BJ (cell line): ENCODE data around the gene NT5DC3. TPM values are rescaled to one million over a fixed set of nuclear protein-coding genes. Genes with fewer than 3 reads are reported as not detected.

Experiments used
- CTCF ChIA-PET: fragments of 350-600 bp; formaldehyde crosslinking; extraction: SDS; loops from one replicate; lab custom pipeline; 2021; ENCODE audit warnings: antibody characterized with exemption, inconsistent platforms; lab: Yijun Ruan, JAX
- POLR2A ChIA-PET: fragments of 300-600 bp; sonication (Branson Sonifier 250); formaldehyde crosslinking; extraction: SDS; loops from one replicate; lab custom pipeline; 2021; ENCODE audit warnings: antibody characterized with exemption; lab: Charles Lee
- DNase-seq: peaks from one replicate; pipeline ENCODE4 v3.0.0-alpha.2; 2011; ENCODE audit warnings: low read depth
- H3K27me3 ChIP-seq: 2 replicates; pipeline ENCODE4 v1.6.0; 2011; ENCODE audit warnings: low read length; ENCODE audit not compliant: control insufficient read depth, insufficient read depth
- H3K36me3 ChIP-seq: 2 replicates; pipeline ENCODE4 v1.5.1; 2011; ENCODE audit warnings: low read length; ENCODE audit not compliant: control insufficient read depth, insufficient read depth
- H3K4me3 ChIP-seq: 2 replicates; pipeline ENCODE4 v1.5.1; 2011; ENCODE audit warnings: low read depth, mild to moderate bottlenecking, control low read depth, low read length
- CTCF ChIP-seq: IDR thresholded peaks from 2 replicates; pipeline ENCODE4 v1.5.1; 2011; ENCODE audit warnings: low read depth, mild to moderate bottlenecking, control low read depth, inconsistent platforms, low read length, moderate library complexity; ENCODE audit not compliant: insufficient read depth
- polyA plus RNA-seq: library from polyadenylated mRNA; depleted of rRNA; stranded (reverse); fragments of >200 nt; gene quantifications from 2 replicates; pipeline ENCODE4 v1.2.3, GENCODE V29; 2011

NT5DC3 gene
- polyA plus RNA-seq, 1 experiment, result 1.2 TPM

- POLR2A ChIA-PET, result no interaction called here
- DNase-seq, result no peak
- TF ChIP-seq CTCF, result no peak
Measured at GRCh38 chr12:103757248-103757647, 83.8 kb downstream of the NT5DC3 start.

GRCh38 chr12:103756443-103756842, 84.6 kb downstream of the NT5DC3 start:
- Histone ChIP-seq H3K4me3 (no peak overlapping the region), H3K27me3 (no peaks in the 10 kb centered on the region; the same call in 1 of the 2 replicates), H3K36me3 (no peaks in the 10 kb centered on the region)
- no peak for DNase-seq
- no peak for TF ChIP-seq CTCF
- POLR2A ChIA-PET, result no interaction called here
- CTCF ChIA-PET, result interaction anchor here (0.6 kb wide), 1 partner anchor 15 kb away, joined by 3 read pairs; no protein-coding TSS in a partner anchor

More at GRCh38 chr12:103757248-103757647, 83.8 kb downstream of the NT5DC3 start:
- H3K4me3 ChIP-seq, result no peak overlapping the region
- H3K27me3 ChIP-seq, result no peaks in the 10 kb centered on the region
- H3K36me3 ChIP-seq, result no peaks in the 10 kb centered on the region
- CTCF ChIA-PET, result interaction anchor here (0.6 kb wide), 1 partner anchor 112 kb away, joined by 3 read pairs; no protein-coding TSS in a partner anchor

GRCh38 chr12:103755425-103755824, 85.6 kb downstream of the NT5DC3 start:
- ChIA-PET POLR2A (no interaction called here), CTCF (no interaction called here)
- H3K36me3 ChIP-seq, result no peaks in the 10 kb centered on the region
- H3K4me3 ChIP-seq, result no peak overlapping the region
- DNase-seq, result no peak
- no peak for TF ChIP-seq CTCF
- H3K27me3 ChIP-seq, result no peaks in the 10 kb centered on the region; the same call in 1 of the 2 replicates

GRCh38 chr12:103751600-103751999, 89.4 kb downstream of the NT5DC3 start:
- TF ChIP-seq CTCF, result no peak
- ChIA-PET CTCF (interaction anchor here (0.9 to 1.8 kb wide), 3 partner anchors 8 to 26 kb away, joined by 3 to 5 read pairs (median 3); no protein-coding TSS in a partner anchor), POLR2A (no interaction called here)
- Histone ChIP-seq H3K27me3 (no peaks in the 10 kb centered on the region; the same call in none of the 2 replicates), H3K4me3 (no peak overlapping the region), H3K36me3 (no peaks in the 10 kb centered on the region)
- no peak for DNase-seq

- no peak for DNase-seq
- H3K4me3 ChIP-seq, result no peak overlapping the region
- no peak for TF ChIP-seq CTCF
- ChIA-PET POLR2A (no interaction called here), CTCF (interaction anchor here (0.9 to 1.8 kb wide), 3 partner anchors 9 to 25 kb away, joined by 3 to 5 read pairs (median 3); no protein-coding TSS in a partner anchor)
- no peaks in the 10 kb centered on the region for H3K36me3 ChIP-seq
- no peaks in the 10 kb centered on the region; the same call in none of the 2 replicates for H3K27me3 ChIP-seq
Measured at GRCh38 chr12:103751171-103751570, 89.9 kb downstream of the NT5DC3 start.
